ENCODE data around the gene LIF. TPM values are rescaled to one million over a fixed set of nuclear protein-coding genes. Genes with fewer than 3 reads are reported as not detected.

Gene LIF
- total RNA-seq, 2 donors from 2014 or later = 9.5 to 12.5 TPM

DNA sequence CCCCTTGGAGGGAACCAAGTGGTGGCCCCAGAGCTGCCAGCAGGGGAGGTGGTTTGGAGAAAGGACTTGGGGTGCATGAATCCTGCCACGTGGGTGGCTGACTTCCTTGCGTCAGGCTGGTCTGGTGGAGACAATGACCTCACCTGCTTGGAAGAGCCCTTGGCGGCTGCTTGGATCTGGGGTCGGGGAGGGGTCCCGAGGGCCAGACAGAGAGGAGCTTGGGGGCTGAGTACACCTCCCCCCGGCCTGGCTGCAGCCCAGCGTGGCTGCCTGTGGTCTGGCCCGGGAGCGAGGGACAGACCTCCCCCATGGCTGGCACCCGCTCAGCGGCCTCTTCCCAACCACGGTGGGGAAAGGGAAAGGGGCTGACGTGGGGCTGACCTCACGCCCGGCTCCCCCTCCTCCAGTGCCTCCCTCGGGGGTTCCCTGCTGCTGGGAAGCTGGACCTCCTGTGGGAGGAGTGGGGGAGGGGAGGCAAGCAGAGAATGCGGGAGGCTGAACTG lies 13.8 kb downstream of the LIF start:
- intact Hi-C loops (cut with DNase I) = no loop called here
- no peak overlapping the region for H3K4me3 ChIP-seq
- no peak for DNase-seq

DNA sequence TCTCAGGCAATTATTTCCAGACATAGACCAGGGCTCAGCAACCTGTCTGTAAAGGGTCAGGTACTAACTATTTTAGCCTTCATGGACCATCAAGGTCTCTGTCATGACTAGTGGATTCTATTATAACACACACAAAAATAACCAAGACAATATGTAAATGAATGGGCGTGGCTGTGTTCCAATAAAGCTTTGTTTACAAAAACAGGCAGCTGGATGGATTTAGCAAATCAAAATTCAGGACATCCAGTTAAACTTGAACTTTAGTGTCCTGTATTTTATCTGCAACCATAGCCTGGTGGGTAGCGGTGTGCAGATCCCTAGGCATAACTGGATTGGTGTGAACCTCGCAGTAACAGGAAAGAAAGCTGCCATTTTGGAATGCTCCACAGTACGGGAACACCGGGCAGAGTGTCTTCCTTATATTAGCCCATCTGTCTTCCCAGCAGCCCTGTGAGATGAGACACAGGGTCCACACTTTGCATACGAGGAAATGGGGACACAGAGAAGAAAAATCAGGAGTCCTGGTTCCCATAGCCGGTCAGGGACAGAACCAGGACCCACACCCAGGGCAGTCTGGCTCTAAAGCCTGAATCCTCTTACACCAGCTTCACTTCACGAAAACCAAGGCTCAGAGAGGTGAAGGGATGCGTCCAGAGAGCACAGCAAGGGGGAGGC lies 15.6 kb downstream of the LIF start:
- Histone ChIP-seq H3K36me3 (no peaks in the 10 kb centered on the region), H3K9me3 (no peaks in the 10 kb centered on the region), H3K9ac (ENCODE audit: low read depth in 2 of 2, low read length in 2 of 2) (no peak overlapping the region), H3K27ac (no peak overlapping the region), H3K27me3 (no peaks in the 10 kb centered on the region), H3K4me3 (no peak overlapping the region), H3K4me1 (no peaks in the 10 kb centered on the region)
- intact Hi-C loops (cut with DNase I) = no loop called here
- no peak for DNase-seq
- TF ChIP-seq, protein P1, sequence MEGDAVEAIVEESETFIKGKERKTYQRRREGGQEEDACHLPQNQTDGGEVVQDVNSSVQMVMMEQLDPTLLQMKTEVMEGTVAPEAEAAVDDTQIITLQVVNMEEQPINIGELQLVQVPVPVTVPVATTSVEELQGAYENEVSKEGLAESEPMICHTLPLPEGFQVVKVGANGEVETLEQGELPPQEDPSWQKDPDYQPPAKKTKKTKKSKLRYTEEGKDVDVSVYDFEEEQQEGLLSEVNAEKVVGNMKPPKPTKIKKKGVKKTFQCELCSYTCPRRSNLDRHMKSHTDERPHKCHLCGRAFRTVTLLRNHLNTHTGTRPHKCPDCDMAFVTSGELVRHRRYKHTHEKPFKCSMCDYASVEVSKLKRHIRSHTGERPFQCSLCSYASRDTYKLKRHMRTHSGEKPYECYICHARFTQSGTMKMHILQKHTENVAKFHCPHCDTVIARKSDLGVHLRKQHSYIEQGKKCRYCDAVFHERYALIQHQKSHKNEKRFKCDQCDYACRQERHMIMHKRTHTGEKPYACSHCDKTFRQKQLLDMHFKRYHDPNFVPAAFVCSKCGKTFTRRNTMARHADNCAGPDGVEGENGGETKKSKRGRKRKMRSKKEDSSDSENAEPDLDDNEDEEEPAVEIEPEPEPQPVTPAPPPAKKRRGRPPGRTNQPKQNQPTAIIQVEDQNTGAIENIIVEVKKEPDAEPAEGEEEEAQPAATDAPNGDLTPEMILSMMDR (IDR thresholded peaks at IDR 0.05) = no peak

More for the DNA sequence above, 13.8 kb downstream of the LIF start:
- H3K36me3 ChIP-seq = no peaks in the 10 kb centered on the region
- H3K4me1 ChIP-seq = no peaks in the 10 kb centered on the region
- no peaks in the 10 kb centered on the region for H3K9me3 ChIP-seq
- H3K9ac ChIP-seq (ENCODE audit: low read depth in 2 of 2, low read length in 2 of 2) = no peak overlapping the region
- no peaks in the 10 kb centered on the region for H3K27me3 ChIP-seq
- TF ChIP-seq, protein P1 (IDR thresholded peaks at IDR 0.05) = no peak
- no peak overlapping the region for H3K27ac ChIP-seq

DNA sequence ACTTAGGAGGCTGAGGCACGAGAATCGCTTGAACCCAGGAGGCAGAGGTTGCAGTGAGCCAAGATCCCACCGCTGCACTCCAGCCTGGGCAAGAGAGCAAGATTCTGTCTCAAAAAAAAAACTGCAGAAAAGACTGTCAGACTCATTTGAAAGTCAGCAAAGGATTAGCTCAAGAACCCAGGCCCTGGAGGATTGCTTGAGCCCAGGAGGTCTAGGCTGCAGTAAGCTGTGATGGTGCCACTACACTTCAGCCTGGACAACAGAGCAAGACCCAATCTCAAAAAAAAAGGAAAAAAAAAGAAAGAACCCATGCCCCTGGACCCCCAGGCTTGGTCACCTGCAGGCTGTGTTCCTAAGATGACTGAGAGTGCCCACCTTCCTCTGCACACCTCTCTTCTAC lies 16.2 kb downstream of the LIF start:
- DNase-seq = no peak
- no peaks in the 10 kb centered on the region for H3K9me3 ChIP-seq
- TF ChIP-seq, protein P1 (IDR thresholded peaks at IDR 0.05) = no peak
- H3K4me1 ChIP-seq = no peaks in the 10 kb centered on the region
- H3K4me3 ChIP-seq = no peak overlapping the region
- H3K27ac ChIP-seq = no peak overlapping the region
- no peaks in the 10 kb centered on the region for H3K36me3 ChIP-seq
- intact Hi-C loops (cut with DNase I) = no loop called here
- no peak overlapping the region for H3K9ac ChIP-seq (ENCODE audit: low read depth in 2 of 2, low read length in 2 of 2)
- no peaks in the 10 kb centered on the region for H3K27me3 ChIP-seq

DNA sequence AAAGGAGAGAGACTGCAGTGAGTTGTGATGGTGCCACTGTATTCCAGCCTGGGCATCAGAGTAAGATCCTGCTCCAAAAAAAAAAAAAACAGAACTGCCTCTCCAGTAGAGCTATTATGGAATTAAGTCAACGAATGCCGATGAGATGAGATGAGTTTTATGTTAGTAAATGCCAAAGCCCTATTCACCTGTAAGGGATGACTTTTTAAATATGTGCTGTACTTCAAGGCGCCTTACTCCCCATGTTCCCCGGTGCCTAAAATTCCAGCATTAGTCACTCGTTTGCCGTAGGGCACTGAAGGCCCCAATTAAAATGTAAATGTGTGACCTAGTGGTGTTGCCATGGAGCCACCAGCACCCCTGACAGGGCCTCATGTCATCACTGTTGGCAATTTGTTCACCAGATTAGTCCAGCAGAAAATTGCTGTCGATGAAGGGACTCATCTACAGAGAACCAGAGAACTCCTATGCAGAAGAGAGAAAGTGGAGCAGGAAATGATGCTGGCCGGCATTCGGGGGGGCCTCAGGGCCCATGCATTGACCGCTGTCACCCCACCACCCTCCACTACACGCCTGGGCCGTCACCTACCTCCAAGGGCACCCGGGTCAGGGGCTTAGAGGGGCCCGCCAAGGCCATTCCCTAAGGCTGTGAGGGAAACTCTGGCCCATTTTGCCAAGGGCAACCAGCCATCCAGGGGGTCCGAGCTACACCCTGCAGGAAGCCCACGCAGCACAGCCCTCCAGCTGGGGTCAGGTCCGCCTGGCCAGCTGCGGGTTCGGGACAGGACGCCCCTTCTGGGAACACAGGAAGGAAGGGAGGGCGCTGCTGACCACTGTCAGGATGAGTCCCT lies 17.8 kb downstream of the LIF start:
- no peak for DNase-seq
- TF ChIP-seq, protein P1 (IDR thresholded peaks at IDR 0.05) = no peak
- Histone ChIP-seq H3K27ac (no peak overlapping the region), H3K9ac (ENCODE audit: low read depth in 2 of 2, low read length in 2 of 2) (no peak overlapping the region), H3K4me3 (no peak overlapping the region), H3K9me3 (no peaks in the 10 kb centered on the region), H3K4me1 (no peaks in the 10 kb centered on the region), H3K36me3 (no peaks in the 10 kb centered on the region), H3K27me3 (no peaks in the 10 kb centered on the region)
- intact Hi-C loops (cut with DNase I) = no loop called here

DNA sequence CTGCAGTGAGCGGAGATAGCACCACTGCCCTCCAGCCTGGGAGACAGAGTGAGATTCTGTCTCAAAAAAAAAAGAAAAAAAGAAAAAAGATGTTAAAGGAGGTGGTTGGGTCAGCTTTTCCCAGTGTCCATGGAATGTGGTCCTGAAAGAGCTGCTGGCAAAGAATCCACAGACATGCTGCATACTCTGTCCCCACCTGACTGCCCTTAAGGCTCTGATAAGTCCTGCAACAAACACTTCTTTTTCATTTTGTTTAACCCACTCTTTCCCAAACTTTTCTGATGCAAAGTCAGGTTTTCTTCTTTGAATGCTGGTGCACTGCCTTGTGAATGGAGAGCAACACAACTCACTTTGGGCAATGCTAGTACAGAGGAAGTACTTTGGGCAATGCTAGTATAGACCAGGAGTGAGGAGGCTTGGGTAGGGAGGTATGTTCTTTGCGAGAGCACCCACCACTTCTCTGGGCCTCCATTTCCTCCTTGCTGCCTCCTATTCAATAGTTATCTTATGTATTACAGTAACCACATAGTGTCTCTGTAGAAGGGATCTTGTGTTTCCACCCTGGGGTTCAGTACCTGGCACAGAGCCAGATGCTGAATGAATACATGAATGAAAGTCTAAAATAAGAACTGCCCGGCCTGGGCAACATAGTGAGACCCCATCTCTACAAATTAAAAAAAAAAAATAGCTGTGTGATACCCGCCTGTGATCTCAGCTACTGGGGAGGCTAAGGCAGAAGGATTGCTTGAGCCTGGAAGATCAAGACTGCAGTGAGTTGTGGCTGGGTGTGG lies 18.9 kb downstream of the LIF start:
- intact Hi-C loops (cut with DNase I) = no loop called here
- Histone ChIP-seq H3K4me3 (no peak overlapping the region), H3K36me3 (no peaks in the 10 kb centered on the region), H3K4me1 (no peaks in the 10 kb centered on the region), H3K9me3 (no peaks in the 10 kb centered on the region), H3K27ac (no peak overlapping the region), H3K27me3 (no peaks in the 10 kb centered on the region), H3K9ac (ENCODE audit: low read depth in 2 of 2, low read length in 2 of 2) (no peak overlapping the region)
- TF ChIP-seq, protein P1 (IDR thresholded peaks at IDR 0.05) = no peak
- no peak for DNase-seq
